Epithelial cell of esophagus (primary cell): Measurements from ENCODE around the gene MMEL1.

ENCODE experiments used
- DNase-seq: peaks from one replicate; pipeline ENCODE4 v3.0.0; 2010; ENCODE audit warnings: low read depth
- H3K4me3 ChIP-seq: 2 replicates; pipeline ENCODE4 v1.5.1; 2011; ENCODE audit warnings: mild to moderate bottlenecking, low read length, control low read depth
- TF ChIP-seq, protein P1 (sequence below): IDR thresholded peaks from 2 replicates; pipeline ENCODE4 v1.5.1; 2011; ENCODE audit warnings: low read depth, mild to moderate bottlenecking, low read length, control low read depth, inconsistent platforms; ENCODE audit not compliant: insufficient read depth; ENCODE audit errors: missing control alignments

Gene MMEL1

DNA sequence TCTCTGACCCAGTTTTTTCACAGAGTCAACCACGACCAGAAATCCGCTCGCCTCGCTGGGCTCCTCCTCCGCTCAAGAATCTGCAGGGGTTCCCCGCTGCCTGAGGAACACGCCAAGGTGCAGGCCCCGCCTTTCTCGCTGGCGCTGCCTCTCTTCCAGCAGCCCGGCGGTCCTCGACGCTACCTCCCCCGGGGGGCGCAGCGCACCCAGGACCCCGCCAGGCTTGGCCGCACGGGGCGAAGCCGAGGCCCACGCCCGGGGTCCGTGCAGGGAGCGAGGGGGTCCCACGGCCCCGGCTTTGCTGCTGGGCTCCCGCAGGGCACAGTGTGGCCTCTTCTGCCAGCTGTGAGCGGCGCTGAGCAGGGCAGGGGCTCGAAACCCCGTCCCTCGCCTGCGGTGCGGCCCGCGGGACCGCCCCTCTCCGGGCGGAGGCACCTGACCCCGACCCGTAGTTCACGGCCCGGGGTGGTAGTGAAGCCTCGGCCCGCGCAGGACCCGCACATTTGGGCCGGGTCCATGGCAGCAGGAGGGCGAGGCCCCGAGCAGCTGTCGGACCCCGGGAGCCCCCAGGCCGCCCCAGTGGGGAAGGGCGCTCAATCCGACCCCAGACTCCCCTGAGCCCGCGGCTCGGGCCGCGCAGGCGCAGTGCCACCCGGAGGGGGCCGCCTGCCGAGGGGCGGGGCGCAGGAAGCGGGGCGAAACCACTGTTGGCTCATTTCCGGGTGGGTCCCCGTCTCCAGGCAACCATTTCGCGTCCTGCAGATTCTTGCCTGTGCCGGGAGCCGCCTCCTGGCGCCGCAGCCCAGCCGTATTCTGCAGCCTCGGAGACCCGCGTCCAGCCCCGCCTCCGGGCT lies 10.0 kb upstream of the MMEL1 start:
- DNase-seq = peak; percentile 84
- TF ChIP-seq, protein P1, sequence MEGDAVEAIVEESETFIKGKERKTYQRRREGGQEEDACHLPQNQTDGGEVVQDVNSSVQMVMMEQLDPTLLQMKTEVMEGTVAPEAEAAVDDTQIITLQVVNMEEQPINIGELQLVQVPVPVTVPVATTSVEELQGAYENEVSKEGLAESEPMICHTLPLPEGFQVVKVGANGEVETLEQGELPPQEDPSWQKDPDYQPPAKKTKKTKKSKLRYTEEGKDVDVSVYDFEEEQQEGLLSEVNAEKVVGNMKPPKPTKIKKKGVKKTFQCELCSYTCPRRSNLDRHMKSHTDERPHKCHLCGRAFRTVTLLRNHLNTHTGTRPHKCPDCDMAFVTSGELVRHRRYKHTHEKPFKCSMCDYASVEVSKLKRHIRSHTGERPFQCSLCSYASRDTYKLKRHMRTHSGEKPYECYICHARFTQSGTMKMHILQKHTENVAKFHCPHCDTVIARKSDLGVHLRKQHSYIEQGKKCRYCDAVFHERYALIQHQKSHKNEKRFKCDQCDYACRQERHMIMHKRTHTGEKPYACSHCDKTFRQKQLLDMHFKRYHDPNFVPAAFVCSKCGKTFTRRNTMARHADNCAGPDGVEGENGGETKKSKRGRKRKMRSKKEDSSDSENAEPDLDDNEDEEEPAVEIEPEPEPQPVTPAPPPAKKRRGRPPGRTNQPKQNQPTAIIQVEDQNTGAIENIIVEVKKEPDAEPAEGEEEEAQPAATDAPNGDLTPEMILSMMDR = no peak
- H3K4me3 ChIP-seq = peak overlapping the region; percentile 58

DNA sequence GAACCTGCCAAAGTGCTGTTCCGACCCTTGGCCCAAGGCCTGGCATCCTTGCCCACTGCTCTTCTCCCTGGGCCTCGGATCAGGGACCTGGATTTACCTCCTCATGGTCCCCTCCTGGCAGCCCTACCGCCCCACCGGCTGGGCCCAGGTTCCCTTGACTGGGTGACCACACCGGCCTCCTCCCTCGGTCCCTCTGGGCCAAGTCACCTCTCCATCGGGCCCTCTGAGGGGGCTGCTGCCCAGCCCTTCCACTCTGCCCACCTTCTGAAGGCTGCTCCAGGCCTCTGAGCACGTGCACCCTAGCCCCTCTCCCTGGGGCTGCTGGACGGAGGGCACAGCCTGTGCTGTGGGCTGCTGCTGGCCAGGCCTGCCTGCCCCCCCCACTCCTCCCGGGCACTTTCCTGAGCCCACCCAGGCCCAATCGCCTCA lies 9.3 kb upstream of the MMEL1 start:
- DNase-seq = no peak
- H3K4me3 ChIP-seq = peak overlapping the region; percentile 58
- TF ChIP-seq, protein P1 = no peak

DNA sequence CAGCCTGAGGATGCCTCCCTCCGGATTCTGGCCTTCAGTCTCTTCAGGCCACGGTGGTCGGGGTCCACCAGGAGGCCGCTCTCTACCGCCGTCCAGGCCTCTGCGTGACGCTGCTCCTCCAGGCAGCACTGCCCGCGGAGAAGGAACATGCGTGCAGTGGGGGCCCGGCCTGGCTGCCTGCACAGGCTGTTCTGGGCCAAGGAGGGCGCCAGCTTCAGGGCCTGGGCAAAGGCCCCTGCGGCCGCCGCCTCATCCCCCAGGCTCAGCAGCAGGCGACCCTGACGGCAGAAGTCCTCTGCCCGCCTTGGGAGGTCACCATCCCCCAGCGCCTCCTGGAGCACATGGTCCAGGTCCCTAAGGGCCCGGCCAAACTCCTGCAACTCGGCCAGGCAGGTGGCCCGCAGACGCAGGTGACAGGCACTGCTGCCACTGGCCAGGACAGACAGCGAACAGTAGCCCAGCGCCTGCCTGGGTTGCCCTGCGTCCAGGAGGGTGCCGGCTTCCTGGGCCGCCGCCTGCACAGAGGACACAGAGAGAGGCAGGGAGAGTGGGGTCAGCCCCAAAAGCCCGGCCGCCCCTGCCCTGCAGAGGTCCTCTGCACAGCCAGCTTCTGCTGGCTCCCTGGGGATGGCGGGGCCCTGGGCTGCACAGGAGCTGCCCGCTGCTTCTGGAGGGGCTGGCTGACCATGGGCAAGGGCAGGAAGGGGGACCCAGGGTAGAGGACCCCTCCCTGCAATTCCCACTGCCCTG lies 8.7 kb upstream of the MMEL1 start:
- TF ChIP-seq, protein P1 = no peak
- DNase-seq = no peak
- H3K4me3 ChIP-seq = peak overlapping the region; percentile 58

DNA sequence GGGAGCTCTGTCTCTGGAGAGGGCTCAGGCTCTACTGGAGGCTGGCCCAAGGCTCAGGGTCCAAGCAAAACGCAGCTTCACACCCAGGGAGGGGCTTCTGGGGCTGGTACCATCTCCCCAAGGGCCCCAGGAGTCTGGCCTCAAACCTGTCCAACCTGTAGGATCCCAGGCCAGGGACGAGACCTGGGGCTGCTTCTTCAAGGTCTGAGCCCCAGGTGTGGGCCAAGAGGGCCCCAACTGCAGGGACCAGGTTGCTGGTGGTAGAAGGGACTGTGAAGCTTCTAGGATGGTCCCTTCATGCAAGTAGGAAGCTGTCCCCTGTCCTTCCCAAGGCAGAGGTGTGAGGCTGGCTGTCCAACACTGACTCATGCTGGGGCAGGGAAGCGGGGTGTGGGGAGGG lies 7.8 kb upstream of the MMEL1 start:
- no peak for DNase-seq
- TF ChIP-seq, protein P1 = no peak
- H3K4me3 ChIP-seq = no peak overlapping the region

DNA sequence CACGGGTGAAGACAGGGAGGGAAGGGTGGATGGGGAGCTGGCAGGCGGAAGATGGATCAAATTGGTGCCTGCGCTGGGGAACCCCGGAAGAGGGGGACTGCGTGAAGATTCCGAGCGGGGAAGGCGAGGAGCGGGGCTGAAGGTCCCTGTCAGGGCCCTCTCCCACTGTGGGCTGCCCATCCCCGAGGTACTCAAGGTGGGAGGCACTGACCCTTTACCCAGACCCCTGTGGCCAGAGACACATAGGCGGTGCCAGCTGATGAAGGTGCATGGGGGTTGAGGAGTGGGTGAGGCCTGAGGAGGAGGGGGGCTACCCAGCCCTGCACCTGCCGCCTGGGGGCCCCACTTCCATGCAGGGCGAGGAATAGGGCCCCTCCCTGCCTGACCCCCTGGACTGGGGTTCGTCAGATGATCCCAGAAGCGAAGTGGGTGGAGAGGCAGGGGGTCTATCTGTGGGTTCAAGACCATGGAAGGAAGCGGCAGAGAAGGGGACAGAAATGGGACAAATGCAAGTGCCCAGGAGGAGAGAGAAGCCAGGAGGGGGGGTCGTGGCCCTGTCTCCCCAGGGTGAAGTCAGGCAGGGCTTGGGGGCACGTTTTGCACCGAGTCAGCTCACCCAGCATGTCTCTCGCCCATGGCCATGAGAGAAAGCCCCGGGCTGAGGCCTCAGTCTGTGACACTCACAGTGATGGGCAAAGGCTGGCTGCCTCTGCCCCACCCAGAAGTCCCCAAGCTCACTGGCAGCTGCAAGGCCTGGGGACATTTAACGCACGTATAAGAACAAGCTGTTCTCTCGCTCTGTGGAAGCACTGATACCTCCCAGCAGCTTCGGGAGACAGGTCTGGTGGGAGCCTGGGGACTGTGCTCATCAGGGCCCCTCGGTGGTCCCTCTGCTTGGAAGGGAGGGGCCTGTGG lies 7.0 kb upstream of the MMEL1 start:
- DNase-seq = no peak
- H3K4me3 ChIP-seq = no peak overlapping the region
- TF ChIP-seq, protein P1 = no peak

DNA sequence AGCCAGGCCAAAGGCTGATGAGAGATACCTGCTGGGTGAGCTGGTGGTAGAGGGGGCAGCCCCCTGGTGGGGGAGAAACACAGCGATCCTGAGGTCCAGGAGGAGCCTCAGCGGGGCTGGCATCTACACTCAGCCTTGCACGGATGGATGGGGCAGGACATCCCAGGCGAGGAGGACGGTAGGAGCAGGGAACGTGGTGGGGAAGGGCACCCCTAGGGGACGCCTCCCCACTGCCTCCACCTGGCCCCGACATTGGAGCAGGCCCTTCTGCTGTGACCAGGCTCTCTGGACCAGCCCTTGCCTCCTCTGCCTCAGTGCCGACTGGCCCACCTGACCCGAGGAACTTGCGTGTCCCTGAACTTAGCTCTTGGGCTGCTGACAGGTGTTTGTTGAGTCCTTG lies 6.4 kb upstream of the MMEL1 start:
- no peak for DNase-seq
- TF ChIP-seq, protein P1 = no peak
- H3K4me3 ChIP-seq = no peak overlapping the region
